K562 (cell line): ENCODE data around the gene EXTL1. TPM values are rescaled to one million over a fixed set of nuclear protein-coding genes. Genes with fewer than 3 reads are reported as not detected.
A peak's percentile ranks its signal among the peaks of the same experiment; 100 is the strongest.

Source experiments
- RNF219 ChIP-seq: fragments of 250-450 bp; sonication (Bioruptor Pico); IDR thresholded peaks from 2 replicates; pipeline ENCODE4 v1.5.0; 2022; ENCODE audit warnings: mild to moderate bottlenecking
- polyA plus RNA-seq, 8 experiments: library from polyadenylated mRNA; depleted of rRNA in 4 of 8; stranded (reverse) in 5 of 8; unstranded in 3 of 8; fragments of >200 nt; fragmentation: Nextera tagmentation in 2 of 8; fragmentation: Illumina TruSeq in 1 of 8; extraction: Ambion mirVana in 2 of 8; extraction: Trizol in 1 of 8; gene quantifications; 2 replicates each; pipeline versions ENCODE4 v1.2.1 to v1.2.3, GENCODE V29; 2011 to 2014; ENCODE audit warnings: inconsistent platforms in 1 of 8, missing spikeins in 1 of 8
- total RNA-seq, 7 experiments: library from RNA; depleted of rRNA in 6 of 7; stranded (reverse); fragments of >200 nt in 6 of 7; fragmentation: Illumina TruSeq in 2 of 7; extraction: Trizol in 2 of 7; gene quantifications; 2 replicates each; pipeline versions ENCODE4 v1.2.1 to v1.2.3, GENCODE V29; 2011 to 2021; ENCODE audit warnings: low replicate concordance in 1 of 7
- TF ChIP-seq, protein P1 (sequence below): fragments of 450-650 bp; conservative IDR thresholded peaks from 2 replicates; pipeline ENCODE4 v1.6.1; 2016; ENCODE audit warnings: missing genetic modification characterization, low read depth, mild to moderate bottlenecking, missing compliant biosample characterization, moderate library complexity
- TF ChIP-seq, protein P2 (sequence below): fragments of 450-650 bp; IDR thresholded peaks from 2 replicates; pipeline ENCODE4 v1.6.1; 2017; ENCODE audit warnings: antibody characterized with exemption, mild to moderate bottlenecking

The EXTL1 gene
- total and polyA plus RNA-seq, 9 of the 15 experiments (the other 6 are each of a cell fraction or from before 2014, with no cell fraction given): 0.04 to 0.23 (median 0.08) TPM; not detected in 3

DNA sequence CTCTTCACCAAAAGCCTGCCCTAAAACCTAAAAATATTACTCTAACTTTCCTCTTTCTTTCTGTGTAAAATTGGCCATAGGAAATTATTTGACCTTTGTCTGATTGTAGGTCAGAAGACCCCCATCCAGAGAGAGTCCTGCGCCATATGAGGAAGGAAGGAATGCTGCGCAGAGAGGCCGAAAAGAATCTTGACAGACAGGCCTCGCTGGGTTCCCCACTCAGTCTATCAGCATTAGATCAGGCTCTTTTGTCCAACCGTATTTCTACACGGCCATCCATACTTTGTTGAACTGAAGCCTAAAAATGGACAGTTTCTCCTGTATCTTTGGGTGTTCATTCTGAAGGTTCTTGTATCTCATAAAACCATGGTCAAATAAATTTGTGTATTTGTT, 28.7 kb downstream of the EXTL1 start (continued):
- TF ChIP-seq, protein P1, sequence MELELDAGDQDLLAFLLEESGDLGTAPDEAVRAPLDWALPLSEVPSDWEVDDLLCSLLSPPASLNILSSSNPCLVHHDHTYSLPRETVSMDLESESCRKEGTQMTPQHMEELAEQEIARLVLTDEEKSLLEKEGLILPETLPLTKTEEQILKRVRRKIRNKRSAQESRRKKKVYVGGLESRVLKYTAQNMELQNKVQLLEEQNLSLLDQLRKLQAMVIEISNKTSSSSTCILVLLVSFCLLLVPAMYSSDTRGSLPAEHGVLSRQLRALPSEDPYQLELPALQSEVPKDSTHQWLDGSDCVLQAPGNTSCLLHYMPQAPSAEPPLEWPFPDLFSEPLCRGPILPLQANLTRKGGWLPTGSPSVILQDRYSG (tag): peak; percentile 52; the same call in 1 of the 2 replicates
- 0 out of 2 replicates have a peak, but pooled peaks have one; percentile 5 for TF ChIP-seq RNF219 (CRISPR knock-in tag)
- TF ChIP-seq, protein P2, sequence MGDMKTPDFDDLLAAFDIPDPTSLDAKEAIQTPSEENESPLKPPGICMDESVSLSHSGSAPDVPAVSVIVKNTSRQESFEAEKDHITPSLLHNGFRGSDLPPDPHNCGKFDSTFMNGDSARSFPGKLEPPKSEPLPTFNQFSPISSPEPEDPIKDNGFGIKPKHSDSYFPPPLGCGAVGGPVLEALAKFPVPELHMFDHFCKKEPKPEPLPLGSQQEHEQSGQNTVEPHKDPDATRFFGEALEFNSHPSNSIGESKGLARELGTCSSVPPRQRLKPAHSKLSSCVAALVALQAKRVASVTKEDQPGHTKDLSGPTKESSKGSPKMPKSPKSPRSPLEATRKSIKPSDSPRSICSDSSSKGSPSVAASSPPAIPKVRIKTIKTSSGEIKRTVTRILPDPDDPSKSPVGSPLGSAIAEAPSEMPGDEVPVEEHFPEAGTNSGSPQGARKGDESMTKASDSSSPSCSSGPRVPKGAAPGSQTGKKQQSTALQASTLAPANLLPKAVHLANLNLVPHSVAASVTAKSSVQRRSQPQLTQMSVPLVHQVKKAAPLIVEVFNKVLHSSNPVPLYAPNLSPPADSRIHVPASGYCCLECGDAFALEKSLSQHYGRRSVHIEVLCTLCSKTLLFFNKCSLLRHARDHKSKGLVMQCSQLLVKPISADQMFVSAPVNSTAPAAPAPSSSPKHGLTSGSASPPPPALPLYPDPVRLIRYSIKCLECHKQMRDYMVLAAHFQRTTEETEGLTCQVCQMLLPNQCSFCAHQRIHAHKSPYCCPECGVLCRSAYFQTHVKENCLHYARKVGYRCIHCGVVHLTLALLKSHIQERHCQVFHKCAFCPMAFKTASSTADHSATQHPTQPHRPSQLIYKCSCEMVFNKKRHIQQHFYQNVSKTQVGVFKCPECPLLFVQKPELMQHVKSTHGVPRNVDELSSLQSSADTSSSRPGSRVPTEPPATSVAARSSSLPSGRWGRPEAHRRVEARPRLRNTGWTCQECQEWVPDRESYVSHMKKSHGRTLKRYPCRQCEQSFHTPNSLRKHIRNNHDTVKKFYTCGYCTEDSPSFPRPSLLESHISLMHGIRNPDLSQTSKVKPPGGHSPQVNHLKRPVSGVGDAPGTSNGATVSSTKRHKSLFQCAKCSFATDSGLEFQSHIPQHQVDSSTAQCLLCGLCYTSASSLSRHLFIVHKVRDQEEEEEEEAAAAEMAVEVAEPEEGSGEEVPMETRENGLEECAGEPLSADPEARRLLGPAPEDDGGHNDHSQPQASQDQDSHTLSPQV: 0 out of 2 replicates have a peak, but pooled peaks have one; percentile 50
- TF ChIP-seq, all 486 proteins: peak for 21
